A673 (cell line): ENCODE results near the gene GPALPP1.

Experiments
- EZH2 ChIP-seq: fragments of 200-600 bp; sonication (generic); IDR thresholded peaks from 2 replicates; pipeline ENCODE4 v1.6.1; 2017; ENCODE audit warnings: borderline replicate concordance, low read depth, mild to moderate bottlenecking, mixed read lengths, antibody characterized with exemption, low read length; ENCODE audit not compliant: poor library complexity, severe bottlenecking
- TF ChIP-seq, protein P1 (sequence below): fragments of 300-800, 200-600 bp; sonication (generic); conservative IDR thresholded peaks from 2 replicates; pipeline ENCODE4 v1.5.1; 2017; ENCODE audit warnings: low read depth, mild to moderate bottlenecking, antibody characterized with exemption, low read length, moderate library complexity, mixed read lengths

DNA sequence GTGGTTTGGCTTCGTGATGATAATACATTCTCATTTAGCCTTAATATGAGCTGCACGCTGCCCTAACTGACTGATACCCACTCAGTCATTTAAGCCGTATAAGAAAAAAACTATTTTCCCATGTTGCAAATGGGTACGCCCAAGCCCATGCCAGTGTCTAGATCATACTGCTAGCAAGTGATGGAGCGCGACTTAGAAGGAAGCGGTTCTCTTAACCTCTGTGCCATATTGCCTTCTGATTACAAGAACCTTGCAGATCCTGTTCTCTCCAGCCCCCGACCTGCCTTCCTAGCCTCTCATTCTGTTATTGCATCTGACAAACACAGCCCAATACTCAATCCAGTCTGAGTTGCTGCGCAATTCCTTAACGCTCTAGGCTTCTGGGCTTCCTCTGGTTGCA is 603 bp downstream of the GPALPP1 start:
- TF ChIP-seq, protein P1, sequence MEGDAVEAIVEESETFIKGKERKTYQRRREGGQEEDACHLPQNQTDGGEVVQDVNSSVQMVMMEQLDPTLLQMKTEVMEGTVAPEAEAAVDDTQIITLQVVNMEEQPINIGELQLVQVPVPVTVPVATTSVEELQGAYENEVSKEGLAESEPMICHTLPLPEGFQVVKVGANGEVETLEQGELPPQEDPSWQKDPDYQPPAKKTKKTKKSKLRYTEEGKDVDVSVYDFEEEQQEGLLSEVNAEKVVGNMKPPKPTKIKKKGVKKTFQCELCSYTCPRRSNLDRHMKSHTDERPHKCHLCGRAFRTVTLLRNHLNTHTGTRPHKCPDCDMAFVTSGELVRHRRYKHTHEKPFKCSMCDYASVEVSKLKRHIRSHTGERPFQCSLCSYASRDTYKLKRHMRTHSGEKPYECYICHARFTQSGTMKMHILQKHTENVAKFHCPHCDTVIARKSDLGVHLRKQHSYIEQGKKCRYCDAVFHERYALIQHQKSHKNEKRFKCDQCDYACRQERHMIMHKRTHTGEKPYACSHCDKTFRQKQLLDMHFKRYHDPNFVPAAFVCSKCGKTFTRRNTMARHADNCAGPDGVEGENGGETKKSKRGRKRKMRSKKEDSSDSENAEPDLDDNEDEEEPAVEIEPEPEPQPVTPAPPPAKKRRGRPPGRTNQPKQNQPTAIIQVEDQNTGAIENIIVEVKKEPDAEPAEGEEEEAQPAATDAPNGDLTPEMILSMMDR = no peak
- no peak for TF ChIP-seq EZH2
